Effector memory CD4-positive, alpha-beta T cell (primary cell): ENCODE results near the gene LIMS2.

Experiments used
- DNase-seq, 3 donors: peaks; one replicate each; pipeline ENCODE4 v3.0.0-alpha.2; 2020
- H3K27ac ChIP-seq: 2 replicates; pipeline ENCODE4 v1.7.0; 2013; ENCODE audit warnings: mild to moderate bottlenecking, low read length, moderate library complexity; ENCODE audit not compliant: insufficient read depth, poor library complexity, severe bottlenecking
- H3K27me3 ChIP-seq: replicated peaks from 2 replicates; pipeline ENCODE4 v1.7.0; 2013; ENCODE audit warnings: mild to moderate bottlenecking, low read length; ENCODE audit not compliant: insufficient read depth, control insufficient read depth, poor library complexity, severe bottlenecking
- H3K36me3 ChIP-seq: 2 replicates; pipeline ENCODE4 v1.7.0; 2013; ENCODE audit warnings: mild to moderate bottlenecking, low read length, moderate library complexity; ENCODE audit not compliant: control insufficient read depth, insufficient read depth
- H3K4me1 ChIP-seq: 2 replicates; pipeline ENCODE4 v1.7.0; 2013; ENCODE audit warnings: low read length, mild to moderate bottlenecking; ENCODE audit not compliant: control insufficient read depth, insufficient read depth, poor library complexity, severe bottlenecking
- H3K4me3 ChIP-seq: 2 replicates; pipeline ENCODE4 v1.7.0; 2013; ENCODE audit warnings: low read length, low read depth, mild to moderate bottlenecking; ENCODE audit not compliant: insufficient read depth, poor library complexity, severe bottlenecking
- H3K9me3 ChIP-seq: 2 replicates; pipeline ENCODE4 v1.7.0; 2013; ENCODE audit warnings: mild to moderate bottlenecking, low read length, moderate library complexity; ENCODE audit not compliant: control insufficient read depth

Gene LIMS2

GRCh38 chr2:127638361-127639110, 36.8 kb downstream of the LIMS2 start:
- Histone ChIP-seq H3K9me3 (no peaks in the 10 kb centered on the region), H3K27ac (peak overlapping the region; percentile 32), H3K4me3 (no peak overlapping the region), H3K36me3 (no peaks in the 10 kb centered on the region), H3K4me1 (peaks cover 79% of the 10 kb centered on the region), H3K27me3 (no peaks in the 10 kb centered on the region)
- DNase-seq = no peak

- no peaks in the 10 kb centered on the region for H3K36me3 ChIP-seq
- no peaks in the 10 kb centered on the region for H3K9me3 ChIP-seq
- DNase-seq = no peak
- peaks cover 83% of the 10 kb centered on the region for H3K4me1 ChIP-seq
- H3K27me3 ChIP-seq = no peaks in the 10 kb centered on the region
- peak overlapping the region; percentile 32 for H3K27ac ChIP-seq
- H3K4me3 ChIP-seq = peak overlapping the region; percentile 17
Measured at GRCh38 chr2:127637725-127638252, 37.5 kb downstream of the LIMS2 start.

DNA sequence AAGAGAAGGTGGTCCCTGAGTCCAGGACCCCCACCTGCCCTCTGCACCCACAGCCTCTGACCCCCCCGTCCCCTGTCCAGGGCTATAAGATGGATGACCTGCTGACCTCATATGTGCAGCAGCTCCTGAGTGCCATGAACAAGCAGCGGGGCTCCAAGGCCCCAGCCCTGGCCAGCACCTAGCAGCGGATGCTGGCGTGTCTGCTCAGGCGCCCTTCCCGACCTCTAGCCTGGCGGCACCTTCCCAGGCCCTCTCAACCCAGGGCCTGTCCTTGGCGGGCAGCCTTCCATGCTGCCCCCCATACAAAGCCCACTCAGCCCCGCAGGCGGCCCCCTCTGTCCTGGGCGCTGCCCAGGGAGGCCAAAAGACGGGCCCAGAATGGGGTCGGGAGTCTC, 38.1 kb downstream of the LIMS2 start:
- peak overlapping the region; percentile 32 for H3K27ac ChIP-seq
- H3K4me3 ChIP-seq = peak overlapping the region; percentile 17
- peaks cover 79% of the 10 kb centered on the region for H3K4me1 ChIP-seq
- H3K9me3 ChIP-seq = no peaks in the 10 kb centered on the region
- DNase-seq = no peak
- no peaks in the 10 kb centered on the region for H3K36me3 ChIP-seq
- no peaks in the 10 kb centered on the region for H3K27me3 ChIP-seq

- H3K27ac ChIP-seq = peak overlapping the region; percentile 32
- peaks cover 73% of the 10 kb centered on the region for H3K4me1 ChIP-seq
Measured at GRCh38 chr2:127636248-127637235, 38.8 kb downstream of the LIMS2 start.

DNA sequence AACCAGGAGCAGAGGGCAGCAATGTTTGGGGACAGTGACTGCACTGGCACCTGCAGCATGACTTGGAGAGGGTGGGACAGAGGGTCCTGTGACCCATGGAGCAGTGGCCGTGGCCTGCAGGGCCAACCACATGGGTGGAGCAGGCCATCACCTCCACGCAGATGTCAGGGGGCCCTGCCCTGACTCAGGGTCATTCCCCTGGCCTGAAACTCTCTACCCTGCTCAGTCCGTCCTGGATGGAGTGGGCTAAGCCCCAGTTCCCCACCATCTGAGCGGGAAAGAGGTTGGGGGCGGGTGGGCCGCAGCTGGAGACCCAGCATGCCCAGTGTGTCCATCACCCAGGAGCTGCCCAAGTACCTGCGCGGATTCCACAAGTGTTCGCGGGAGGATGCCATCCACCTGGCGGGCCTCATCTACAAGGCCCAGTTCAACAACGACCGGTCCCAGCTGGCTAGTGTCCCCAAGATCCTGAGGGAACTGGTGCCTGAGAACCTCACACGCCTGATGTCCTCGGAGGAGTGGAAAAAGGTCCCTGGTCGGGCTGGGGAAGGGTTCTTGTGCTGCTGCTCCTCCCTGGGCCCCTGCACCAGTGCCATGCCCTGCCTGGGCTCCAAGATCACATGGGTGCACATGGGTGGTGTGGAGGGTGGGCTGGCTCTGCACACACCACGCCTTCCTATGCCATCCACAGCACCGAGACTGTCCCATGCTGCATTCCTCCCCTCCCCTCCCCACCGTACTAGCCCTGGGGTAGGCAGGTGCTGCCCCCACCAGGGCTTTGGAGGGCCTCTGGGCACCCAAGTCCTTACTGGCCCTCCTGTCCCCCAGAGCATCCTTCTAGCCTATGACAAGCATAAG, 39.7 kb downstream of the LIMS2 start:
- H3K9me3 ChIP-seq = no peaks in the 10 kb centered on the region
- no peaks in the 10 kb centered on the region for H3K27me3 ChIP-seq
- H3K36me3 ChIP-seq = no peaks in the 10 kb centered on the region
- H3K27ac ChIP-seq = no peak overlapping the region
- peaks cover 63% of the 10 kb centered on the region for H3K4me1 ChIP-seq
- no peak overlapping the region for H3K4me3 ChIP-seq
- DNase-seq = no peak

More at GRCh38 chr2:127636248-127637235, 38.8 kb downstream of the LIMS2 start:
- no peaks in the 10 kb centered on the region for H3K9me3 ChIP-seq
- H3K4me3 ChIP-seq = no peak overlapping the region
- no peaks in the 10 kb centered on the region for H3K27me3 ChIP-seq
- no peaks in the 10 kb centered on the region for H3K36me3 ChIP-seq
- DNase-seq = no peak

GRCh38 chr2:127634626-127635379, 40.5 kb downstream of the LIMS2 start:
- DNase-seq = no peak
- Histone ChIP-seq H3K36me3 (no peaks in the 10 kb centered on the region), H3K27me3 (no peaks in the 10 kb centered on the region), H3K4me3 (no peak overlapping the region), H3K27ac (no peak overlapping the region), H3K9me3 (no peaks in the 10 kb centered on the region), H3K4me1 (peaks cover 55% of the 10 kb centered on the region)

DNA sequence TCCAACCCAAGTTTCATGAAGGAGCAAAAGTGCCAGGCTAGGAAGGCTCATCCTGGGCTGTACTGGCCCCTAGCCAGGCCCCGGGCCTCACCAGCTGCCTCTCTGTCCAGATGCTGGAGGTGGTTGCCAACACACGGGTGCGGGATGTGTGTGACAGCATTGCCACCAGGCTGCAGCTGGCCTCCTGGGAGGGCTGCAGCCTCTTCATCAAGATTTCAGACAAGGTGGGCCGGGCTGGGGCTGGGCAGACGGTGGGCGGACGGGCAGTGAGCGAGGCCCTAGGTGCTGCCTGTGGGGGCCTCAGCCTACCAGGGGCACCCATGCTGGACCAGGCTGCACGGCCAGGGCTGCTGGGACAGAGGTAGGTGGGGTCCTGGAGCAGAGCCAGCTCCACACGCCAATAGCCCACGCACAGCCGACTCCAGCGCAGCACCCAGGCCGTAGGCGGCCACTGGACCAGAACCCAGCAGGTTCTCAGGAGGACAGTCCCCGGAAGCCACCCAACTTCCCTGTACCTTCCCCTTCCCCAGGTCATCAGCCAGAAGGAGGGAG, 41.2 kb downstream of the LIMS2 start:
- Histone ChIP-seq H3K4me3 (no peak overlapping the region), H3K27me3 (no peaks in the 10 kb centered on the region), H3K36me3 (no peaks in the 10 kb centered on the region), H3K4me1 (peaks cover 49% of the 10 kb centered on the region), H3K9me3 (no peaks in the 10 kb centered on the region), H3K27ac (no peak overlapping the region)
- no peak for DNase-seq

DNA sequence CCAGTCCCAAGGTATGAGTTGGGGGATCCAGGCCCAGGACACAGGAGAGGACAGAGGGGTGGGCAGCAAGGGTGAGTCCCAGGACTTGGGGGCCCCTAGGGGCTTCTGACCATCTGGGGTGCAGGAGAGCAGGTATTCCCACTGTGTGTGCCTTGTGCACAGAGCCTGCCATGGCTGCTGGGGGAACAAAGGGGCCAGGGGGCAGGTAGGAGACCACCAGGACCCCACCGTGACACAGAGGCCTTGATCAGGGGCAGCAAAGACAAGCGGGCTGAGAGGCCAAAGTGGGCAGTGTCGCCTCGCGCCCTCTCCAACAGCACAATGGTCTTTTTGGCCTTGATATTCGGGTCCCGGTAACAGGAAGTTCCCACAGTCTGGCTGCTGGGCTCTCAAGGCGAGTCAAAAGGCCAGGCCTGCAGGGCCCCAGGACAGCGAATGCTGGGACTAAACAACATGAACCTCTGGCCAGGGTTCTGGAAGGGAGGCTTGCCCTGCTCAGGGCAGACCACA, 41.7 kb downstream of the LIMS2 start:
- Histone ChIP-seq H3K4me1 (peaks cover 44% of the 10 kb centered on the region), H3K36me3 (no peaks in the 10 kb centered on the region), H3K27ac (no peak overlapping the region), H3K27me3 (no peaks in the 10 kb centered on the region), H3K4me3 (no peak overlapping the region), H3K9me3 (no peaks in the 10 kb centered on the region)
- no peak for DNase-seq
